ENCODE results near the gene SCO1.

DNA sequence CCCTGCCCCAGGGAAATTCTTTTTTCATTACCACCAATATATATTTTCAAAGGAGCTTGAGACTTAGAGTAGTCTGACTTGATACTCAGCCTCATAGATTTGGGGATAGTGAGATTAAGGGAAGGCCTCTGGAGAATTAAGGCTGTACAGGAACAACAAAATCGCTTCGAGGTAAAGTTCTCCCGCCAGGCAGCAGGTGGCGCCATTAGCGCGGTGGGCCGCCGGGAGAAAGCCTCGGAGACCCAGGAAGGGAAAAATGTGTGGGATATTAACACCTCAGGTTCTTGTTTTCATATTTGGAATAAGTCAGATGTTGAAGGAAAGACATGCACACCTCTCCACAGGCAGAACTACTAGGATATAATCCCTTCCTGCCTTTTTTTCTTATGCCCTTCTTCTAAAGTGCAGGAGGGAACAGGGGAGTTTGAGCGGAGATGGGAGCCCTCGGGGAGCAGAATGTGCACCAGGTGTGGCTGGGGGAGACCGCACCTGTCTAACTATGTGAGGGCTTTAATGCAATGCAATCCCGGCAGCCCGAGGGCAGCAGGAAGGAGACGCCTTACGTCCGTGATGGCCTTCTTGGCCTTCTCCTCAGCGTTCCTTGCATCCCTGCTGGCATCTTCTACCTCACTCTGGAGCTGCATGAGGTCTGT, 66.2 kb downstream of the SCO1 start:
- no peak for TF ChIP-seq EZH2 (IDR thresholded peaks at IDR 0.05; ENCODE audit: borderline replicate concordance, low read depth, low read length, severe bottlenecking)
- TF ChIP-seq, protein P1, sequence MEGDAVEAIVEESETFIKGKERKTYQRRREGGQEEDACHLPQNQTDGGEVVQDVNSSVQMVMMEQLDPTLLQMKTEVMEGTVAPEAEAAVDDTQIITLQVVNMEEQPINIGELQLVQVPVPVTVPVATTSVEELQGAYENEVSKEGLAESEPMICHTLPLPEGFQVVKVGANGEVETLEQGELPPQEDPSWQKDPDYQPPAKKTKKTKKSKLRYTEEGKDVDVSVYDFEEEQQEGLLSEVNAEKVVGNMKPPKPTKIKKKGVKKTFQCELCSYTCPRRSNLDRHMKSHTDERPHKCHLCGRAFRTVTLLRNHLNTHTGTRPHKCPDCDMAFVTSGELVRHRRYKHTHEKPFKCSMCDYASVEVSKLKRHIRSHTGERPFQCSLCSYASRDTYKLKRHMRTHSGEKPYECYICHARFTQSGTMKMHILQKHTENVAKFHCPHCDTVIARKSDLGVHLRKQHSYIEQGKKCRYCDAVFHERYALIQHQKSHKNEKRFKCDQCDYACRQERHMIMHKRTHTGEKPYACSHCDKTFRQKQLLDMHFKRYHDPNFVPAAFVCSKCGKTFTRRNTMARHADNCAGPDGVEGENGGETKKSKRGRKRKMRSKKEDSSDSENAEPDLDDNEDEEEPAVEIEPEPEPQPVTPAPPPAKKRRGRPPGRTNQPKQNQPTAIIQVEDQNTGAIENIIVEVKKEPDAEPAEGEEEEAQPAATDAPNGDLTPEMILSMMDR (IDR thresholded peaks at IDR 0.05; ENCODE audit: borderline replicate concordance, extremely low read depth, low read length, poor library complexity, severe bottlenecking), result peak; percentile 74

Data from DND-41 (cell line).